Lower leg skin (tissue), 3 donors: ENCODE measurements around the gene RNF113B.

Experiments used
- POLR2A ChIP-seq, 2 donors: fragments of 450-650 bp; IDR thresholded peaks; one replicate each; pipeline ENCODE4 v1.6.1; 2016 to 2017; ENCODE audit warnings: antibody characterized with exemption in 2 of 2, mild to moderate bottlenecking in 1 of 2, moderate library complexity in 1 of 2
- TF ChIP-seq, protein P1 (sequence below), 3 donors: fragments of 450-650 bp; IDR thresholded peaks; one replicate each; pipeline ENCODE4 v1.5.1; 2016; ENCODE audit warnings: antibody characterized with exemption in 3 of 3, mild to moderate bottlenecking in 3 of 3, moderate library complexity in 2 of 3

GRCh38 chr13:98143601-98144026, 33.5 kb downstream of the RNF113B start:
- TF ChIP-seq, protein P1, sequence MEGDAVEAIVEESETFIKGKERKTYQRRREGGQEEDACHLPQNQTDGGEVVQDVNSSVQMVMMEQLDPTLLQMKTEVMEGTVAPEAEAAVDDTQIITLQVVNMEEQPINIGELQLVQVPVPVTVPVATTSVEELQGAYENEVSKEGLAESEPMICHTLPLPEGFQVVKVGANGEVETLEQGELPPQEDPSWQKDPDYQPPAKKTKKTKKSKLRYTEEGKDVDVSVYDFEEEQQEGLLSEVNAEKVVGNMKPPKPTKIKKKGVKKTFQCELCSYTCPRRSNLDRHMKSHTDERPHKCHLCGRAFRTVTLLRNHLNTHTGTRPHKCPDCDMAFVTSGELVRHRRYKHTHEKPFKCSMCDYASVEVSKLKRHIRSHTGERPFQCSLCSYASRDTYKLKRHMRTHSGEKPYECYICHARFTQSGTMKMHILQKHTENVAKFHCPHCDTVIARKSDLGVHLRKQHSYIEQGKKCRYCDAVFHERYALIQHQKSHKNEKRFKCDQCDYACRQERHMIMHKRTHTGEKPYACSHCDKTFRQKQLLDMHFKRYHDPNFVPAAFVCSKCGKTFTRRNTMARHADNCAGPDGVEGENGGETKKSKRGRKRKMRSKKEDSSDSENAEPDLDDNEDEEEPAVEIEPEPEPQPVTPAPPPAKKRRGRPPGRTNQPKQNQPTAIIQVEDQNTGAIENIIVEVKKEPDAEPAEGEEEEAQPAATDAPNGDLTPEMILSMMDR (IDR thresholded peaks at IDR 0.05), result no peak
- TF ChIP-seq POLR2A (IDR thresholded peaks at IDR 0.05), result no peak
